HepG2 (cell line): Measurements from ENCODE around the gene HAGHL. TPM values are rescaled to one million over a fixed set of nuclear protein-coding genes. Genes with fewer than 3 reads are reported as not detected.

Experiments
- ATAC-seq: fragments of 200-7000 bp; cut with Tn5 transposase; 3 replicates; pipeline ENCODE4 v1.9.1; 2020; ENCODE audit warnings: mild to moderate bottlenecking, moderate library complexity
- BruUV-seq: library from RNA; stranded (reverse); fragments of 400-500 nt; replicated peaks from 2 replicates; lab custom pipeline; 2021; lab: Mats Ljungman, UMichigan
- CTCF ChIA-PET: fragments of 300-600 bp; formaldehyde crosslinking; extraction: SDS; loops from one replicate; lab custom pipeline; 2021; ENCODE audit warnings: low total read pairs, inconsistent platforms, low intra/inter-chr PET ratio; lab: Yijun Ruan, JAX
- POLR2A ChIA-PET: fragments of 350-600 bp; sonication (Branson Sonifier 250); formaldehyde crosslinking; loops from one replicate; lab custom pipeline; 2020; ENCODE audit warnings: antibody characterized with exemption, inconsistent platforms; lab: Yijun Ruan, JAX
- DNase-seq: peaks from one replicate; pipeline ENCODE4 v3.0.0-alpha.2; 2015; ENCODE audit warnings: low spot score
- FAIRE-seq: peaks from 3 replicates; lab custom pipeline; 2011; peaks lifted over from hg19 to GRCh38; lab: Jason Lieb, UNC
- H2AFZ ChIP-seq: one replicate; pipeline ENCODE4 v1.6.1; 2011; ENCODE audit warnings: low read length, inconsistent platforms
- H3K27ac ChIP-seq: fragments of 300-600 bp; 3 replicates; pipeline ENCODE4 v1.8.0; 2011; ENCODE audit warnings: mixed run types, mild to moderate bottlenecking, mixed read lengths, low read length, inconsistent platforms; ENCODE audit not compliant: insufficient read depth; ENCODE audit errors: extremely low read length
- H3K27me3 ChIP-seq, 2 experiments: fragments of 200-600 bp in 1 of 2; 2 replicates in 1 of 2; 3 replicates in 1 of 2; pipeline versions ENCODE4 v1.6.0 to v1.8.0; 2011; ENCODE audit warnings: low read length in 2 of 2, mild to moderate bottlenecking in 2 of 2, moderate library complexity in 2 of 2, inconsistent platforms in 1 of 2; ENCODE audit not compliant: insufficient read depth in 2 of 2, control insufficient read depth in 1 of 2
- H3K36me3 ChIP-seq, 2 experiments: fragments of 200-600 bp in 1 of 2; replicated peaks in 1 of 2; 2 replicates in 1 of 2; 3 replicates in 1 of 2; pipeline versions ENCODE4 v1.5.1 to v1.8.0; 2011; ENCODE audit warnings: low read length in 2 of 2, inconsistent platforms in 1 of 2; ENCODE audit not compliant: insufficient read depth in 2 of 2, control insufficient read depth in 1 of 2
- H3K4me1 ChIP-seq: 2 replicates; pipeline ENCODE4 v1.5.1; 2012; ENCODE audit warnings: low read length, inconsistent platforms; ENCODE audit not compliant: insufficient read depth
- H3K4me2 ChIP-seq: 2 replicates; pipeline ENCODE4 v1.6.0; 2011; ENCODE audit warnings: low read depth, low read length, inconsistent platforms
- H3K4me3 ChIP-seq, 3 experiments: fragments of 200-600 bp in 1 of 3; sonication (generic), shearing (Covaris generic) in 1 of 3; replicated peaks in 1 of 3; 2 replicates each; pipeline ENCODE4 v1.5.1; 2011 to 2016; ENCODE audit warnings: low read length in 3 of 3, inconsistent platforms in 2 of 3, low read depth in 2 of 3, mild to moderate bottlenecking in 2 of 3, control low read depth in 1 of 3, mixed read lengths in 1 of 3; ENCODE audit not compliant: insufficient read depth in 1 of 3
- H3K79me2 ChIP-seq: one replicate; pipeline ENCODE4 v1.6.1; 2011; ENCODE audit warnings: low read length, inconsistent platforms; ENCODE audit not compliant: insufficient read depth
- H3K9ac ChIP-seq: 2 replicates; pipeline ENCODE4 v1.6.0; 2011; ENCODE audit warnings: mild to moderate bottlenecking, low read depth, low read length, inconsistent platforms; ENCODE audit not compliant: insufficient read depth
- H3K9me3 ChIP-seq: 2 replicates; pipeline ENCODE4 v1.5.1; 2012; ENCODE audit warnings: mild to moderate bottlenecking, low read length
- H4K20me1 ChIP-seq: 2 replicates; pipeline ENCODE4 v1.6.0; 2011; ENCODE audit warnings: inconsistent platforms, mild to moderate bottlenecking, low read length, moderate library complexity; ENCODE audit not compliant: insufficient read depth
- DRAP1 ChIP-seq: IDR thresholded peaks from 2 replicates; pipeline ENCODE4 v1.6.1; 2016; ENCODE audit warnings: missing genetic modification reagents, missing compliant biosample characterization
- GABPB1 ChIP-seq: IDR thresholded peaks from 2 replicates; pipeline ENCODE4 v1.6.1; 2016; ENCODE audit warnings: mild to moderate bottlenecking, missing genetic modification reagents, moderate library complexity, missing compliant biosample characterization
- GZF1 ChIP-seq: sonication (generic); formaldehyde crosslinking; IDR thresholded peaks from 2 replicates; pipeline ENCODE4 v1.5.1; 2020; ENCODE audit warnings: mild to moderate bottlenecking, missing genetic modification reagents
- HIC2 ChIP-seq: sonication (generic); formaldehyde crosslinking; IDR thresholded peaks from 2 replicates; pipeline ENCODE4 v1.9.0; 2022; ENCODE audit warnings: low read depth, missing genetic modification reagents
- HOXA9 ChIP-seq: sonication (generic); formaldehyde crosslinking; IDR thresholded peaks from 2 replicates; pipeline ENCODE4 v1.8.1; 2022; ENCODE audit warnings: missing genetic modification reagents, mild to moderate bottlenecking, moderate library complexity, borderline replicate concordance
- NR2F1 ChIP-seq, 2 experiments: fragments of 450-650 bp in 1 of 2; formaldehyde crosslinking in 1 of 2; IDR thresholded peaks; 2 replicates each; pipeline versions ENCODE4 v1.5.0 to v1.6.1; 2016 to 2020; ENCODE audit warnings: mild to moderate bottlenecking in 1 of 2, missing compliant biosample characterization in 1 of 2, missing genetic modification reagents in 1 of 2, moderate library complexity in 1 of 2
- TRIM24 ChIP-seq: sonication (generic); formaldehyde crosslinking; IDR thresholded peaks from 2 replicates; pipeline ENCODE4 v1.8.0; 2022; ENCODE audit warnings: mild to moderate bottlenecking, missing genetic modification reagents
- ZNF20 ChIP-seq: sonication (generic); formaldehyde crosslinking; IDR thresholded peaks from 2 replicates; pipeline ENCODE4 v1.4.0; 2020; ENCODE audit warnings: mild to moderate bottlenecking, moderate library complexity, missing genetic modification reagents
- ZNF225 ChIP-seq: sonication (generic); formaldehyde crosslinking; IDR thresholded peaks from 2 replicates; pipeline ENCODE4 v1.4.0; 2020; ENCODE audit warnings: mild to moderate bottlenecking, missing genetic modification reagents
- ZNF235 ChIP-seq: sonication (generic); formaldehyde crosslinking; IDR thresholded peaks from 2 replicates; pipeline ENCODE4 v1.8.1; 2023; ENCODE audit warnings: mild to moderate bottlenecking, missing genetic modification reagents, borderline replicate concordance
- ZNF687 ChIP-seq: sonication (generic); formaldehyde crosslinking; IDR thresholded peaks from 2 replicates; pipeline ENCODE4 v1.5.1; 2020; ENCODE audit warnings: mild to moderate bottlenecking, missing genetic modification reagents, moderate library complexity
- ZNF710 ChIP-seq: sonication (generic); formaldehyde crosslinking; IDR thresholded peaks from 2 replicates; pipeline ENCODE4 v1.5.0; 2020; ENCODE audit warnings: mild to moderate bottlenecking, missing genetic modification reagents, borderline replicate concordance
- WGBS: methylation state at CpG from one replicate; pipeline ENCODE4 v1.1.6; 2017; ENCODE audit warnings: low lambda C conversion rate; 5-methylcytosine and 5-hydroxymethylcytosine counted together
- in situ Hi-C: cut with HindIII; loops from 2 replicates; pipeline ENCODE4 v1.10.0; 2017; ENCODE audit warnings: low pct_unique_long_range_greater_than_20kb; ENCODE audit not compliant: extremely low pct_ligation_motif_present
- intact Hi-C: fragments of 100-400 bp; cut with micrococcal nuclease; formaldehyde crosslinking; loops from one replicate; pipeline ENCODE4 v1.10.0; 2022; ENCODE audit not compliant: unreplicated experiment
- polyA plus RNA-seq, 8 experiments: library from polyadenylated mRNA; depleted of rRNA in 3 of 8; stranded (reverse) in 7 of 8; unstranded in 1 of 8; fragments of >200 nt; fragmentation: Illumina TruSeq in 4 of 8; extraction: Trizol in 4 of 8; gene quantifications; 2 replicates each; pipeline versions ENCODE4 v1.2.1 to v1.2.3, GENCODE V29; 2011 to 2016; ENCODE audit warnings: low read depth in 4 of 8, missing spikeins in 1 of 8, mixed read lengths in 1 of 8; ENCODE audit not compliant: insufficient read depth in 1 of 8
- total RNA-seq, 5 experiments: library from RNA; depleted of rRNA; stranded (reverse); fragments of >200 nt; fragmentation: Illumina TruSeq; extraction: Trizol; gene quantifications; 2 replicates each; pipeline ENCODE4 v1.2.3, GENCODE V29; 2016; ENCODE audit warnings: low read depth in 1 of 5
- TF ChIP-seq, protein P1 (sequence below): sonication (generic); formaldehyde crosslinking; IDR thresholded peaks from 2 replicates; pipeline ENCODE4 v1.4.0; 2020; ENCODE audit warnings: missing genetic modification reagents

HAGHL gene
- total and polyA plus RNA-seq, 2 of the 13 experiments (the other 11 are each of a cell fraction or from before 2014, with no cell fraction given): 3.4 to 8.4 TPM

DNA sequence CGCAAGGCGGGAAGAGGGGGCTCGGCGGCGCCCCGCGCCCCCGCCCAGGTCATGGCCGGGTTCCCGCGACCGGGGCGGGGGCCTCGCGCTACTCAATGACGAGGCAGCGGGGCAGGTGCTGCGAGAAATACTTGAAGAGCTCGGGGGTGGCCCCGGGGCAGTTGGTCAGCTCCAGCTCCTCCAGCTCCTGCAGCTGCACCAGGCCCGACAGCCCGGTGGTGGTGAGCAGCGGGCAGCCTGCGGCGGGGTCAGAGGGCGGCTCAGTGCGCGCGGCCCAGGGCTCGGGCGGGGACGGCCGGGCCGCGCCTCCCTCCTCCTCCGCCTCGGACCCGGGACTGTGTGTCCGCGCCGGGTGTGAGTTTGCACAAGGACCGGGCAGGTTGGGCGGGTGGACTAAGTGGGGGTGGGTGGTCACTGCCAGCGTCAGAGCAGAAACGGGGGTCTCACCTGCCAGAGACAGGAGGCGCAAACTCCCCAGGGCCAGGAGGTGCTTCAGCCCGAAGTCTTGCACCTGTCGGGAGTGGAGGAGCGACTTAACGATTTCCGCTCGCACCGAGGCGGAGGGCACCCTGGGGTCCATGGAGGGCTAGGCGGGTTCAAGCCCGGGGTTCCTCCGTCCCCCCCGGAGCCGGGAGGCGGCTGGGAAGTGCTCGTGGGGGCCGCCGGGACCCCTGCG is 32.6 kb upstream of the HAGHL start:
- intact Hi-C loops: no loop called here
- no peak overlapping the region; the same call in 1 of the 2 replicates for H3K9ac ChIP-seq
- DNase-seq (no peak), FAIRE-seq (no peak), ATAC-seq (peak; percentile 42)
- WGBS: 14% methylated on average over 19 of the region's 64 CpGs
- H3K4me3 ChIP-seq: peak overlapping the region; percentile 34 to 69 (median 57); a peak in 5 of 6 replicates
- peaks cover 18% of the 10 kb centered on the region for H3K4me1 ChIP-seq
- H3K27ac ChIP-seq: no peak overlapping the region
- CTCF ChIA-PET: no interaction called here
- H4K20me1 ChIP-seq: no peaks in the 10 kb centered on the region
- in situ Hi-C loops: no loop called here
- peaks cover 10 to 38% of the 10 kb centered on the region in 2 experiments for H3K27me3 ChIP-seq
- peak overlapping the region; percentile 84 for H3K4me2 ChIP-seq
- no peak overlapping the region for H2AFZ ChIP-seq
- no TSS peak for BruUV-seq
- H3K79me2 ChIP-seq: no peaks in the 10 kb centered on the region
- no peaks in the 10 kb centered on the region for H3K36me3 ChIP-seq
- POLR2A ChIA-PET: interaction anchor here (1.5 to 3.4 kb wide), 3 partner anchors 13 to 66 kb away, joined by 3 to 21 read pairs (median 7); partner anchors contain the start of genes ANTKMT, MSLN and STUB1
- H3K9me3 ChIP-seq: no peaks in the 10 kb centered on the region
- TF ChIP-seq DRAP1: no peak
- TF ChIP-seq ZNF687 (CRISPR knock-in tag): peak; percentile 48
- TF ChIP-seq, protein P1, sequence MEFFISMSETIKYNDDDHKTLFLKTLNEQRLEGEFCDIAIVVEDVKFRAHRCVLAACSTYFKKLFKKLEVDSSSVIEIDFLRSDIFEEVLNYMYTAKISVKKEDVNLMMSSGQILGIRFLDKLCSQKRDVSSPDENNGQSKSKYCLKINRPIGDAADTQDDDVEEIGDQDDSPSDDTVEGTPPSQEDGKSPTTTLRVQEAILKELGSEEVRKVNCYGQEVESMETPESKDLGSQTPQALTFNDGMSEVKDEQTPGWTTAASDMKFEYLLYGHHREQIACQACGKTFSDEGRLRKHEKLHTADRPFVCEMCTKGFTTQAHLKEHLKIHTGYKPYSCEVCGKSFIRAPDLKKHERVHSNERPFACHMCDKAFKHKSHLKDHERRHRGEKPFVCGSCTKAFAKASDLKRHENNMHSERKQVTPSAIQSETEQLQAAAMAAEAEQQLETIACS (CRISPR knock-in tag): peak; percentile 60
- 0 out of 2 replicates have a peak, but pooled peaks have one; percentile 13 for TF ChIP-seq GABPB1
- no peak for TF ChIP-seq GZF1
- TF ChIP-seq ZNF20 (CRISPR knock-in tag): no peak
- TF ChIP-seq NR2F1 (CRISPR knock-in tag; IDR thresholded peaks at IDR 0.05): peak in 1 of 2 experiments; percentile 18; a peak in 1 of 4 replicates
- TF ChIP-seq ZNF710 (CRISPR knock-in tag): 0 out of 2 replicates have a peak, but pooled peaks have one; percentile 34
- no peak for TF ChIP-seq HOXA9 (CRISPR knock-in tag)
- no peak for TF ChIP-seq ZNF235 (CRISPR knock-in tag)
- TF ChIP-seq TRIM24 (CRISPR knock-in tag): no peak
- no peak for TF ChIP-seq HIC2
- TF ChIP-seq ZNF225 (CRISPR knock-in tag): no peak
